ENCODE measurements around the gene RENBP. TPM values are rescaled to one million over a fixed set of nuclear protein-coding genes. Genes with fewer than 3 reads are reported as not detected.

RENBP gene
- total RNA-seq, 1 experiment from 2014 or later, result not detected

GRCh38 chrX:153920546-153920945, 23.9 kb downstream of the RENBP start:
- DNase-seq (ENCODE audit: low read depth), result no peak

- DNase-seq (ENCODE audit: low read depth), result no peak
These were observed 25.2 kb downstream of the RENBP start for GRCh38 chrX:153919281-153919680.

DNA sequence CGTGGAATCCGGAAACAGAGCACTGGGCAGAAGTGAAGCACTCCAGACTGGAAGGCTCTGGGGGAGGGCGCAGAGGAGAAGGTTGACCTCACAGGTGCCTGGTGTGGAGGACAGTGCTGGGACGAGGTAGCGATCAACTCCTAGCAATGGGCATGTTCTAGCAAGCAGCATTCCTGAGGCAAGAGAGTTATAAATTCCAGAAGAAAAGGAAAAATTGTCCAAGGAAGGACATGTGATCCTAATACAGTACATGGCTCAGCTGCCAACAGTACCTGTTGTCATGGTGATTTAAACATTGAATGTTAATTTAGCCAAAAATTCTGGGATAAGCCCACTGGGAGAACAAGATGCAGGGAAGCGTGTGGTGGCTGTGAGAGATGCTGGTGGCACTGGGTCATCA, 26.6 kb downstream of the RENBP start:
- no peak for DNase-seq (ENCODE audit: low read depth)

DNA sequence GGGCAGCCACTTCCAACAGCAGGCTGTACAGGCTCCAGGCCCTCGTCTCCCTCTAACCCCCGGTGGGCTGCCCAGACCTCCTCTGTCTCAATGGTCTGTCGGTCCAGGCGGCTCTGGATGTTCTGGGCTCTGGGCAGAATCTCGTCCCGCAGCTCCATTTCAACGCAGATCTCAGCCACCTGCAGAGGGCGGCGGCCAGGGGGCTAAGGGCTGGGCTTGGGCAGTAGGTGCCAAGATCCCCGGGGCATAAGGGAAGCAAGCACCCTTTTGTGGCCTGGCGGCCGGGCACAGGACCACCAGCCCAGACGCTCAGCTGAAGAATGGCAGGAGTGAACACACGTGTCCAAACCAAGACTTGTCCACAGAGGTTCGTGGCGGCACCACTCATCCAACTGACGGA, 30.7 kb downstream of the RENBP start:
- DNase-seq (ENCODE audit: low read depth), result no peak

- no peak for DNase-seq (ENCODE audit: low read depth)
These were observed 31.2 kb downstream of the RENBP start for GRCh38 chrX:153913211-153913610.

GRCh38 chrX:153911798-153912197, 32.6 kb downstream of the RENBP start:
- no peak for DNase-seq (ENCODE audit: low read depth)

GRCh38 chrX:153910446-153910845, 34.0 kb downstream of the RENBP start:
- no peak for DNase-seq (ENCODE audit: low read depth)

DNA sequence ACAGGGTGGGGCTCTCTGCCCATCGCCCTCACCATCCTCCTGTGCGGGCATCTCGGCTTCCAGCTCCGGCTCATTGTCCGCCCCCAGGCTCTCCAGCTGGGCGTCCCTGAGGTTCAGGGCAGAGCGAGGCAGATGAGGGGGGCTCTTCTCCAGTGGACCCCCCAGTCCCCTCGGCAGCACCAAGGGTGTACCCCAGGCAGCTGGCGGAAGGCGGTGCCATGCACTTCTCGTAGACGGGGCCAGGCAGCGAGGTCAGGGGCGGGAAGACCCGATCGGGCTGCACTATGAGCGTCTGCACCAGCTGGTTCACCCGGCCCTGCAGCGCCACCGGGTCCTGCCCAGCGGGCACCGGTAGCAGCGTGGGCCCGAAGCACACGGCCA, 34.5 kb downstream of the RENBP start:
- no peak for DNase-seq (ENCODE audit: low read depth)

- peak; percentile 32 for DNase-seq (ENCODE audit: low read depth)
These were observed 35.1 kb downstream of the RENBP start for GRCh38 chrX:153909024-153909979.

GRCh38 chrX:153908219-153908860, 36.1 kb downstream of the RENBP start:
- no peak for DNase-seq (ENCODE audit: low read depth)

- no peak for DNase-seq (ENCODE audit: low read depth)
These were observed 37.0 kb downstream of the RENBP start for GRCh38 chrX:153907456-153907855.

DNA sequence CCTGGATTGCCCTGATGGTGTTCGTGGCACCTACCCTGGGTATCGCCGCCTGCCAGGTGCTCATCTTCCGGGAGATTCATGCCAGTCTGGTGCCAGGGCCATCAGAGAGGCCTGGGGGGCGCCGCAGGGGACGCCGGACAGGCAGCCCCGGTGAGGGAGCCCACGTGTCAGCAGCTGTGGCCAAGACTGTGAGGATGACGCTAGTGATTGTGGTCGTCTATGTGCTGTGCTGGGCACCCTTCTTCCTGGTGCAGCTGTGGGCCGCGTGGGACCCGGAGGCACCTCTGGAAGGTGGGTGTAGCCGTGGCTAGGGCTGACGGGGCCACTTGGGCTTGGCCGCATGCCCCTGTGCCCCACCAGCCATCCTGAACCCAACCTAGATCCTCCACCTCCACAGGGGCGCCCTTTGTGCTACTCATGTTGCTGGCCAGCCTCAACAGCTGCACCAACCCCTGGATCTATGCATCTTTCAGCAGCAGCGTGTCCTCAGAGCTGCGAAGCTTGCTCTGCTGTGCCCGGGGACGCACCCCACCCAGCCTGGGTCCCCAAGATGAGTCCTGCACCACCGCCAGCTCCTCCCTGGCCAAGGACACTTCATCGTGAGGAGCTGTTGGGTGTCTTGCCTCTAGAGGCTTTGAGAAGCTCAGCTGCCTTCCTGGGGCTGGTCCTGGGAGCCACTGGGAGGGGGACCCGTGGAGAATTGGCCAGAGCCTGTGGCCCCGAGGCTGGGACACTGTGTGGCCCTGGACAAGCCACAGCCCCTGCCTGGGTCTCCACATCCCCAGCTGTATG, 38.1 kb downstream of the RENBP start:
- DNase-seq (ENCODE audit: low read depth), result no peak

DNA sequence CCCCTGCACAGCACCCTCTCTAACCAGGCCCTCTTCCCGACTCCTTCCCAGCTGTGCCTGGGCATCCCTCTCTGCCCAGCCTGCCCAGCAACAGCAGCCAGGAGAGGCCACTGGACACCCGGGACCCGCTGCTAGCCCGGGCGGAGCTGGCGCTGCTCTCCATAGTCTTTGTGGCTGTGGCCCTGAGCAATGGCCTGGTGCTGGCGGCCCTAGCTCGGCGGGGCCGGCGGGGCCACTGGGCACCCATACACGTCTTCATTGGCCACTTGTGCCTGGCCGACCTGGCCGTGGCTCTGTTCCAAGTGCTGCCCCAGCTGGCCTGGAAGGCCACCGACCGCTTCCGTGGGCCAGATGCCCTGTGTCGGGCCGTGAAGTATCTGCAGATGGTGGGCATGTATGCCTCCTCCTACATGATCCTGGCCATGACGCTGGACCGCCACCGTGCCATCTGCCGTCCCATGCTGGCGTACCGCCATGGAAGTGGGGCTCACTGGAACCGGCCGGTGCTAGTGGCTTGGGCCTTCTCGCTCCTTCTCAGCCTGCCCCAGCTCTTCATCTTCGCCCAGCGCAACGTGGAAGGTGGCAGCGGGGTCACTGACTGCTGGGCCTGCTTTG, 38.9 kb downstream of the RENBP start:
- DNase-seq (ENCODE audit: low read depth), result no peak

DNA sequence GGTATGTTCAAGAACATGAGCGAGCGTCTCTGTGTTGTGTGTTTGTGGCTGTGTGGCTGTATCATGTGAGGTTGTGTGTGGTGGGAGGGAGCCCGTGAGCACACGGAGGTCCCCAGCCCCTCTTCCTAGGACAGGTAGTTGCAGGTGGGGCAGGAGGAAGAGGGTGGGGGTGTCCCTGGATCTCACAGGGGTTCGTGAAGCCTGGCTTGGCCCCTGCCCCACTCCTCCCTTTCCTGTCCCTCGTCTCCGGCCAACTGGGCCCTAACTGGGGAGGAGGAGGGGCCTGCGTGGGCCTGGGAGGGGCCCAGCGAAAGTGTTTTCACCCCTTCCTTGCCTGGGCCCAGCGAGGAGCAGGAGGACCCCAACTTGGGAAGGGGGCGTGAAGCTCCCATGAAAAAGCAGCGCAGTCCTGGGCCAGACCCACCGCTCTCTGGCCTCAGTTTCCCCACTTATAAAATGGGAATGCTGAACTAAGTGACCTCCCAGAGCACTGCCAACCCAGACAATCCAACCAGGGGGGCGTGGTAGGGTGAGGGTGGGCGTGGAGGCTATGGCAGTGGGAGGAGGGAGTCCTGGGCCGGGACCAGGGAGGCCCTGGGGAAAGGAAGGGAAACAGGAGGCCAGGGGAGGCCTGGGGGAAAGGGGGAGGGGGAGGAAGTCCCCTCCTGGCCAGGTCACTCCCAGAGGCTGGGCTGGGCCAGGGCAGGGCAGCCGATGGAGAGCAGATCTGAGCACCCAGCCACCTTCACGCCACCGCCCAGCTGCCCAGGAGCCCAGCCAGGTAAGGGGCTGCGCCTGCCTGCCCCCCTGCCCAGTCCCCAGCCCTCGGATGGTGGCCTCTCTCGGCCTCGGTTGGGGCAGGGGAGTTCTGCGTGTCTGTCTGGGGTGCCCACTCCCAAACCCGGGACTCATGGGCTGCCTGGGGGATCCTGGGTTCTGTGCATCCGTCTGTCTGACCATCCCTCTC, 40.2 kb downstream of the RENBP start, which contains the start of gene AVPR2:
TSS of gene AVPR2 (plus strand) at position 683 of the 967 bp plus-strand sequence. CDS start 473 bp downstream, outside the sequence.
- DNase-seq (ENCODE audit: low read depth), result no peak

GRCh38 chrX:153903238-153903980, 41.0 kb downstream of the RENBP start:
- no peak for DNase-seq (ENCODE audit: low read depth)

- DNase-seq (ENCODE audit: low read depth), result peak; percentile 91
These were observed 42.1 kb downstream of the RENBP start for GRCh38 chrX:153902385-153902784.

- peak; percentile 45 for DNase-seq (ENCODE audit: low read depth)
These were observed 42.7 kb downstream of the RENBP start for GRCh38 chrX:153901753-153902140.

GRCh38 chrX:153900831-153901752, 43.4 kb downstream of the RENBP start:
- peak; percentile 99 for DNase-seq (ENCODE audit: low read depth)

DNA sequence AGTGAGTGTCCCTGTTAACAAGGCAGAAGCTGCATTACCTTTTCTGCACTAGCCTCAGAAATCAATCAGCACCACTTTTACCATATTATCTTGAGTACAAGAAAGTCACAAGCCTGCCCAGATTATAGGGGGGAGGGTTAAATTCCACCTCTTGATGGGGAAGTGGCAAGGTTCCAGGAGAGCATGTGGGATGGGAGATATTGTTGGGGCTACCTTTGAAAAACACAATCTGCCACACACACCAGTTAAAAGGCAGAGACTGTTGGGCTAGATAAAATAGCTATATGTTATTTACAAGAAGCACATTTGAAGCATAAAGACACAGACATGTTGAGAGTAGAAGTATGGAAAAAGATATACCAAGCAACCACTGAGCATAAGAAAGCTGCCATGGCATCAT, 46.5 kb downstream of the RENBP start:
- no peak for DNase-seq (ENCODE audit: low read depth)

Data from M059J (cell line).